Skeletal muscle tissue (tissue), 4 donors: ENCODE data around the gene TMED9. TPM values are rescaled to one million over a fixed set of nuclear protein-coding genes. Genes with fewer than 3 reads are reported as not detected.
"Not testable (repeated sequence)": the region's sequence is repeated elsewhere in the genome, so short reads cannot be mapped to it uniquely, and the experiment has no call there.

ENCODE experiments used
- H3K27ac ChIP-seq: one replicate; pipeline ENCODE4 v1.7.0; 2013; ENCODE audit warnings: mild to moderate bottlenecking, low read depth, low read length, inconsistent platforms
- H3K27me3 ChIP-seq, 3 donors: one replicate each; pipeline ENCODE4 v1.7.0; 2013; ENCODE audit warnings: low read length in 3 of 3; ENCODE audit not compliant: control insufficient read depth in 3 of 3, insufficient read depth in 3 of 3
- H3K36me3 ChIP-seq, 3 donors: one replicate each; pipeline ENCODE4 v1.7.0; 2013; ENCODE audit warnings: low read length in 3 of 3; ENCODE audit not compliant: control insufficient read depth in 3 of 3, insufficient read depth in 3 of 3
- H3K4me1 ChIP-seq, 3 donors: one replicate each; pipeline ENCODE4 v1.7.0; 2013; ENCODE audit warnings: low read length in 3 of 3, mild to moderate bottlenecking in 3 of 3; ENCODE audit not compliant: control insufficient read depth in 3 of 3, insufficient read depth in 3 of 3
- H3K4me3 ChIP-seq, 3 donors: one replicate each; pipeline ENCODE4 v1.7.0; 2013; ENCODE audit warnings: low read length in 3 of 3
- H3K9ac ChIP-seq, 3 donors: one replicate each; pipeline ENCODE4 v1.7.0; 2013; ENCODE audit warnings: low read length in 3 of 3, mild to moderate bottlenecking in 3 of 3, moderate library complexity in 2 of 3, low read depth in 1 of 3
- H3K9me3 ChIP-seq, 3 donors: one replicate each; pipeline ENCODE4 v1.7.0; 2013; ENCODE audit warnings: low read length in 3 of 3; ENCODE audit not compliant: control insufficient read depth in 3 of 3
- total RNA-seq: library from RNA; depleted of rRNA; stranded (reverse); fragments of >200 nt; gene quantifications from one replicate; pipeline ENCODE4 v1.2.3, GENCODE V29; 2014
- donor health status: Osteomylitis.

Gene TMED9
- total RNA-seq, 1 donor from 2014 or later = 37.6 TPM

- Histone ChIP-seq H3K27ac (no peak overlapping the region), H3K27me3 (no peaks in the 10 kb centered on the region), H3K4me1 (peaks cover 5 to 16% (median 7%) of the 10 kb centered on the region in 3 donors), H3K4me3 (no peak overlapping the region), H3K36me3 (peaks cover 12 to 17% (median 15%) of the 10 kb centered on the region in 3 donors), H3K9me3 (no peaks in the 10 kb centered on the region), H3K9ac (no peak overlapping the region)
These were observed 17.4 kb downstream of the TMED9 start for GRCh38 chr5:177609076-177610059.

GRCh38 chr5:177610131-177610769 is 18.2 kb downstream of the TMED9 start:
- no peak overlapping the region for H3K4me3 ChIP-seq
- H3K4me1 ChIP-seq = peaks cover 5 to 16% (median 7%) of the 10 kb centered on the region in 3 donors
- H3K9ac ChIP-seq = peak overlapping the region in 1 of 3 donors; percentile 25
- peaks cover 9 to 17% (median 11%) of the 10 kb centered on the region in 3 donors for H3K36me3 ChIP-seq
- no peak overlapping the region for H3K27ac ChIP-seq
- H3K27me3 ChIP-seq = no peaks in the 10 kb centered on the region
- H3K9me3 ChIP-seq = no peaks in the 10 kb centered on the region

GRCh38 chr5:177610770-177611445 is 18.9 kb downstream of the TMED9 start:
- H3K36me3 ChIP-seq = peaks cover 5 to 12% (median 6%) of the 10 kb centered on the region in 3 donors
- H3K4me3 ChIP-seq = no peak overlapping the region
- no peaks in the 10 kb centered on the region for H3K27me3 ChIP-seq
- H3K27ac ChIP-seq = no peak overlapping the region
- H3K9ac ChIP-seq = peak overlapping the region in 1 of 3 donors; percentile 25
- no peaks in the 10 kb centered on the region for H3K9me3 ChIP-seq
- peaks cover 5 to 16% (median 7%) of the 10 kb centered on the region in 3 donors for H3K4me1 ChIP-seq

- Histone ChIP-seq H3K4me3 (no peak overlapping the region), H3K9me3 (no peaks in the 10 kb centered on the region), H3K27ac (no peak overlapping the region), H3K9ac (no peak overlapping the region), H3K36me3 (peaks cover 6 to 9% (median 8%) of the 10 kb centered on the region in 3 donors), H3K4me1 (peaks cover 5 to 16% (median 7%) of the 10 kb centered on the region in 3 donors), H3K27me3 (no peaks in the 10 kb centered on the region)
These were observed 19.6 kb downstream of the TMED9 start for GRCh38 chr5:177611446-177612214.

DNA sequence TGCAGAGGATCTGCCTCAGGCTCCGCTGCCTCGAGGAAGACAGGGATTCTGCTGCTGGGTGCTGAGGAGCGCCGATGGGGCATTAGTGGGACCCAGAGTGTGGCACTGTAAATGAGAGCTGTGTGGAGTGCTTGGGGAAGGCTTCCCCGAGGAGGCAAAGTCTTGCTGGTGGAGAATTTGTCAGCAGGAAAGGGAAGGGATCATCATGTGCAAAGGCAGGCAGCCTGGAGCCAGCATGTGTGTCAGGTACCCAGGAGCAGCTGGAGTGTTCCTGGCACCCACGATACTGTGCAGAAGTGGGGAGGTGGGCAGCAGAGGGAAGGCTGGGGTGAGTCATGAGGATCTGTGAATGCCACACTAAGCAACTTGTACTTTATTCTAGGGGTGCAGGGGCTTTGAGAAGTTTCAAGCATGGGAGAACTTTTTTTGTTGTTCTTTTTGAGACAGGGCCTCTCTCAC is 20.2 kb downstream of the TMED9 start:
- no peaks in the 10 kb centered on the region for H3K27me3 ChIP-seq
- H3K27ac ChIP-seq = no peak overlapping the region
- H3K9ac ChIP-seq = no peak overlapping the region
- H3K4me1 ChIP-seq = peaks cover 5 to 13% (median 6%) of the 10 kb centered on the region in 3 donors
- H3K36me3 ChIP-seq = peaks cover 6 to 12% (median 8%) of the 10 kb centered on the region in 3 donors
- H3K4me3 ChIP-seq = no peak overlapping the region
- no peaks in the 10 kb centered on the region for H3K9me3 ChIP-seq

DNA sequence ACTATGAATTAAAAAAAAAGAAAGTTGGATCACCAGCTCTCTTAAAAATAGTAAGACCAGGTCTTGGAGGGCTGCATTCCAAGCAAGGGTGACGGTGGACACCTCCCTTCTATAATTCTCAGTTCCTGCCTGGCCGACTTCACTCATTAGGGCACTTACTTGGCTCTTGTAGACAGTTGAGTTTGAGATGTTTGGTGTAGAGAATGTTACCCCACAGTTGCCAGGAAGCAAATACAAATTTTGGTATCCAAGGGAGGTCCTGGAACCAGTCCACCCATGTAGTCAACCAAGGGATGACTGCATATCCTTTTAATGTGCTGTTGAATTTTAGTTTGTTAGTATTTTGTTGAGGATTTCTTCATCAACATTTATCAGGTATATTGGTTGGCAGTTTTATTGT is 28.6 kb downstream of the TMED9 start:
- Histone ChIP-seq H3K9ac (no peak overlapping the region), H3K4me1 (no peaks in the 10 kb centered on the region), H3K27ac (no peak overlapping the region), H3K27me3 (no peaks in the 10 kb centered on the region), H3K9me3 (no peaks in the 10 kb centered on the region), H3K36me3 (peaks cover 5 to 24% (median 19%) of the 10 kb centered on the region in 3 donors), H3K4me3 (no peak overlapping the region)

- H3K36me3 ChIP-seq = peaks cover under 1 to 10% (median 5%) of the 10 kb centered on the region in 3 donors
- not testable (repeated sequence) for H3K9me3 ChIP-seq, H3K27ac ChIP-seq, H3K27me3 ChIP-seq, H3K4me3 ChIP-seq, H3K9ac ChIP-seq, H3K4me1 ChIP-seq
These were observed 32.2 kb downstream of the TMED9 start for GRCh38 chr5:177624172-177624571.

DNA sequence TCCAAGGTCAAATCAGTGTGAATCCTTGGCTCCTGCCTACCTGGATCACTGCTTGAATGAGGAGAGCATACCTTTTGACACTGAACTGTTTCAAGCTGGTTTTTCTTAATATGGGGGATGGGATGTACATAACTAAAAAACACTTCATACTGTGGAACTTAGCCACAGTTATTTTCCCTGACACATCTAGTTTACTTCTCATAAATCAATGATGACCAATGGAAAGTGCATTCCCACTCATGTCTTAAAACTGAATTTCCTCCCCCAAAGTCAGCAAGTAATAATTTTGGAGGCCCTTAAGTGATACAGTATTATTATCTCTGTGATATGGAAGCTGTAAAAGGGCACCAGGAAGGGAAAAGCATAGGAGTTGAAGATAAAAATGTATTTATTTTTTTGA is 38.2 kb downstream of the TMED9 start:
- H3K4me1 ChIP-seq, H3K27ac ChIP-seq, H3K4me3 ChIP-seq, H3K9me3 ChIP-seq, H3K36me3 ChIP-seq, H3K27me3 ChIP-seq, H3K9ac ChIP-seq: not testable (repeated sequence)

- not testable (repeated sequence) for H3K4me3 ChIP-seq, H3K27ac ChIP-seq, H3K4me1 ChIP-seq, H3K27me3 ChIP-seq, H3K9me3 ChIP-seq, H3K36me3 ChIP-seq, H3K9ac ChIP-seq
These were observed 42.9 kb downstream of the TMED9 start for GRCh38 chr5:177634912-177635311.
